Measurements from ENCODE around the gene TAOK2. TPM values are rescaled to one million over a fixed set of nuclear protein-coding genes. Genes with fewer than 3 reads are reported as not detected.

TAOK2 gene
- total RNA-seq, 4 donors from 2014 or later, result 25.7 to 87.0 (median 31.4) TPM

- TF ChIP-seq CTCF (IDR thresholded peaks at IDR 0.05; ENCODE audit: low read depth), result no peak
These were observed 31.2 kb downstream of the TAOK2 start for GRCh38 chr16:30004811-30005242.

GRCh38 chr16:30005341-30006094, 31.9 kb downstream of the TAOK2 start:
- no peak for TF ChIP-seq CTCF (IDR thresholded peaks at IDR 0.05; ENCODE audit: low read depth)

- no peak for TF ChIP-seq CTCF (IDR thresholded peaks at IDR 0.05; ENCODE audit: low read depth)
These were observed 32.4 kb downstream of the TAOK2 start for GRCh38 chr16:30006095-30006473.

- TF ChIP-seq CTCF (IDR thresholded peaks at IDR 0.05; ENCODE audit: low read depth), result no peak
These were observed 33.1 kb downstream of the TAOK2 start for GRCh38 chr16:30006659-30007377.

- no peak for TF ChIP-seq CTCF (IDR thresholded peaks at IDR 0.05; ENCODE audit: low read depth)
These were observed 33.8 kb downstream of the TAOK2 start for GRCh38 chr16:30007378-30007895.

GRCh38 chr16:30009085-30009862, 35.6 kb downstream of the TAOK2 start:
- no peak for TF ChIP-seq CTCF (IDR thresholded peaks at IDR 0.05; ENCODE audit: low read depth)

Measured in subcutaneous adipose tissue (tissue), 4 donors.